HFFc6 (cell line): Measurements from ENCODE around the gene PMCH. TPM values are rescaled to one million over a fixed set of nuclear protein-coding genes. Genes with fewer than 3 reads are reported as not detected.

Source experiments
- DNase-seq: peaks from one replicate; pipeline ENCODE4 v3.0.0-alpha.2; 2018
- H3K27ac Mint-ChIP-seq: 2 replicates; pipeline ENCODE4 v1.8.0; 2020; ENCODE audit warnings: mild to moderate bottlenecking, mixed read lengths
- H3K27me3 Mint-ChIP-seq: 2 replicates; pipeline ENCODE4 v1.8.0; 2021; ENCODE audit warnings: mild to moderate bottlenecking, moderate library complexity, mixed read lengths; ENCODE audit not compliant: insufficient read depth
- H3K36me3 Mint-ChIP-seq: 2 replicates; pipeline ENCODE4 v1.8.0; 2021; ENCODE audit warnings: low read depth, mixed read lengths
- H3K4me1 Mint-ChIP-seq: 2 replicates; pipeline ENCODE4 v1.8.0; 2020; ENCODE audit warnings: low read depth, mixed read lengths
- H3K4me3 Mint-ChIP-seq: 2 replicates; pipeline ENCODE4 v1.8.0; 2020; ENCODE audit warnings: mild to moderate bottlenecking, moderate library complexity, mixed read lengths
- H3K9me3 Mint-ChIP-seq: 2 replicates; pipeline ENCODE4 v1.8.0; 2020; ENCODE audit warnings: mild to moderate bottlenecking, mixed read lengths
- CTCF ChIP-seq: fragments of 200-600 bp; sonication (generic); IDR thresholded peaks from 2 replicates; pipeline ENCODE4 v1.5.0; 2021; ENCODE audit warnings: antibody characterized with exemption, mild to moderate bottlenecking
- total RNA-seq, 6 experiments: library from RNA; stranded (reverse); fragmentation: NEBNext Ultra II Directional; extraction: Animal tissue kit (Norgen Biotek cat#: 25700); gene quantifications; 2 replicates in 1 of 6; 3 replicates in 5 of 6; pipeline ENCODE4 v1.2.3, GENCODE V29; 2021

Gene PMCH
- total RNA-seq, 6 experiments from 2014 or later: not detected

- TF ChIP-seq CTCF: no peak
- DNase-seq: no peak
- no peaks in the 10 kb centered on the region for H3K27me3 Mint-ChIP-seq
- no peak overlapping the region for H3K27ac Mint-ChIP-seq
- H3K4me3 Mint-ChIP-seq: no peak overlapping the region
- H3K36me3 Mint-ChIP-seq: no peaks in the 10 kb centered on the region
- no peaks in the 10 kb centered on the region for H3K9me3 Mint-ChIP-seq
- no peaks in the 10 kb centered on the region for H3K4me1 Mint-ChIP-seq
These were observed 1.8 kb downstream of the PMCH start for GRCh38 chr12:102195826-102196225.

- DNase-seq: no peak
- Mint-ChIP-seq H3K36me3 (no peaks in the 10 kb centered on the region; the same call in 1 of the 2 replicates), H3K27me3 (no peaks in the 10 kb centered on the region; the same call in 1 of the 2 replicates), H3K9me3 (no peaks in the 10 kb centered on the region), H3K4me3 (no peak overlapping the region), H3K27ac (no peak overlapping the region), H3K4me1 (no peaks in the 10 kb centered on the region)
- TF ChIP-seq CTCF: no peak
These were observed 15.0 kb downstream of the PMCH start for GRCh38 chr12:102182635-102183034.

- Mint-ChIP-seq H3K36me3 (no peaks in the 10 kb centered on the region; the same call in 1 of the 2 replicates), H3K27me3 (no peaks in the 10 kb centered on the region; the same call in 1 of the 2 replicates), H3K4me3 (no peak overlapping the region), H3K27ac (no peak overlapping the region), H3K4me1 (peaks cover 14% of the 10 kb centered on the region), H3K9me3 (no peaks in the 10 kb centered on the region)
- TF ChIP-seq CTCF: no peak
- DNase-seq: no peak
These were observed 22.9 kb downstream of the PMCH start for GRCh38 chr12:102174761-102175160.

DNA sequence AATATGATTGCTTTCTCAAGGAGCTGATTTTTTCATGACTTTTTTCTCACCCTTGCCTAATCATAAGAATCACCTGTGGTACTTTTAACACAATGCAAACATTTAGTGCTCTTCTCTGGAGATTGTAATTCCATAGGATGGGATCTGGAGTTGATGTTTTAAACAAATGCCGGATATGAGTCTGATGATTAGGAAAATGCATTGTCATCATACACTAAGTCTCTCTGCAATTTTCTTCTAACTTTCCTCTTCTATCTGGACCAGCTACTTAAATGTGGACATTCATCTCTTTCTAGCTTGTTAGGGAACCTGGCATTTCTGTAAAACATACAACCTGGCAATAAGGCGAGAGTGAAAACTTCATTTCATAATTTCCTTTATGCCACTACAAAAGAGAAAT is 23.5 kb downstream of the PMCH start:
- no peak for DNase-seq
- no peak overlapping the region for H3K4me3 Mint-ChIP-seq
- no peaks in the 10 kb centered on the region; the same call in 1 of the 2 replicates for H3K27me3 Mint-ChIP-seq
- H3K4me1 Mint-ChIP-seq: peaks cover 14% of the 10 kb centered on the region
- TF ChIP-seq CTCF: no peak
- no peak overlapping the region for H3K27ac Mint-ChIP-seq
- H3K36me3 Mint-ChIP-seq: no peaks in the 10 kb centered on the region; the same call in 1 of the 2 replicates
- no peaks in the 10 kb centered on the region for H3K9me3 Mint-ChIP-seq

- Mint-ChIP-seq H3K4me1 (peaks cover 22% of the 10 kb centered on the region), H3K27me3 (no peaks in the 10 kb centered on the region; the same call in 1 of the 2 replicates), H3K27ac (peak overlapping the region; percentile 68), H3K9me3 (no peaks in the 10 kb centered on the region), H3K36me3 (no peaks in the 10 kb centered on the region), H3K4me3 (no peak overlapping the region; the same call in 1 of the 2 replicates)
- DNase-seq: peak; percentile 29
- TF ChIP-seq CTCF: no peak
These were observed 25.2 kb downstream of the PMCH start for GRCh38 chr12:102172436-102172835.

- Mint-ChIP-seq H3K4me3 (no peak overlapping the region; the same call in 1 of the 2 replicates), H3K9me3 (no peaks in the 10 kb centered on the region), H3K27me3 (no peaks in the 10 kb centered on the region; the same call in 1 of the 2 replicates), H3K36me3 (no peaks in the 10 kb centered on the region), H3K27ac (peak overlapping the region; percentile 68), H3K4me1 (peaks cover 26% of the 10 kb centered on the region)
- DNase-seq: peak; percentile 18
- no peak for TF ChIP-seq CTCF
These were observed 25.7 kb downstream of the PMCH start for GRCh38 chr12:102171951-102172350.
